K562 treated with DMSO at 1 percent for 4 hours (cell line): ENCODE measurements around the gene CHCHD3. TPM values are rescaled to one million over a fixed set of nuclear protein-coding genes. Genes with fewer than 3 reads are reported as not detected.

Source experiments
- total RNA-seq: library from RNA; unstranded; fragments of 300-600 nt; gene quantifications from 2 replicates; pipeline ENCODE4 v1.2.3, GENCODE V29; 2022; ENCODE audit not compliant: insufficient read depth

Gene CHCHD3
- total RNA-seq: 108 and 109 TPM in 2 replicates

DNA sequence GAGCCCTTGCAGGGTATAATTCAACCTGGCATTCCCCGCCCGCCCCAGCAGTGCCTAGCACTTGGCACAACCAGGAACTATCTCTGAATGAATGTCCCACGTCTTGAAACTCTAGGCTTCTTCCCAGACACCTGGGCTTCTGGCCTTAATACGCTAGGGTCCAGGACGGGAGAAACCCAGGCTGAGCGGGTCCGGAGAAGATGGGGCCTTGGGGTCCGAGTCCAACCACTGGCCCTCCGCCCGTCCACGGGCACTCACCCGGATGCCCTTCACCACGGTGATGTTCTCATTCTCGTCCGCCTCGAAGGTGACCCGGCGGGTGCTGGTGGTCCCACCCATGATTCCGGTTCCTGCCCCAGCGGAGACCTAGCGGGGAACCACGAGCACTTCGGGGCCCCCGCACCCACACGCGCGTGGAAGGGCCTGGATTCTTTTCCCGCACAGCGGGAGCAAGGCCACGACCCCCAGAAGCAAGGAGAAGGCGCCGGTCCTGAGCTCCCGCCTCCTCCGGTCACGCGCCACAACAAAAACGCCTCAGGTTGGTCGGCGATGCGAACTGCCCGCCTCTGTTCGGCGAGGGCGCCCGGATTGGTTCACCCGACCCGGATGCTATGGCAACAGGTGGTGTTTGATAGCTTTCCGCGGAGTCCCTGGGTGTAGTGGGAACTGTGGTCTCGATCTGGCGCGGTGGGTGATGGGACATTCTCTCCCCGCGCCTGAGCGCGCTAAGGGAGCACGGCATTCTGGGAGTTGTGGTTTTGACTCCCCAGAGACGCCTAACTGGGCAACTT lies at the start of gene CHCHD3:
TSS of gene CHCHD3 (minus strand) at position 492 of the 791 bp plus-strand sequence. CDS start at position 339, 153 bp downstream.

Other genes starting within 250 kb of the CHCHD3 start
- gene EXOC4, start 171.0 kb upstream of the CHCHD3 start, total RNA-seq: 28.3 and 31.0 TPM in 2 replicates